IMR-90 (cell line): ENCODE data around the gene ATP13A2. TPM values are rescaled to one million over a fixed set of nuclear protein-coding genes. Genes with fewer than 3 reads are reported as not detected.

Source experiments
- ATAC-seq: fragments of 200-7000 bp; cut with Tn5 transposase; 2 replicates; pipeline ENCODE4 v1.9.1; 2020; ENCODE audit warnings: low read depth, mild to moderate bottlenecking, moderate library complexity
- BruUV-seq: library from RNA; stranded (reverse); fragments of 400-500 nt; replicated peaks from 2 replicates; lab custom pipeline; 2021; lab: Mats Ljungman, UMichigan
- CTCF ChIA-PET: fragments of 300-600 bp; formaldehyde crosslinking; extraction: SDS; loops from one replicate; lab custom pipeline; 2021; ENCODE audit warnings: antibody characterized with exemption; lab: Yijun Ruan, JAX
- POLR2A ChIA-PET: fragments of 300-600 bp; sonication (Branson Sonifier 250); formaldehyde crosslinking; loops from one replicate; lab custom pipeline; 2022; ENCODE audit warnings: antibody characterized with exemption; ENCODE audit not compliant: unreplicated experiment; lab: Charles Lee
- DNase-seq: peaks from one replicate; pipeline ENCODE4 v3.0.0; 2013
- H2AFZ ChIP-seq: replicated peaks from 2 replicates; pipeline ENCODE3; 2013; ENCODE audit warnings: low read length, mild to moderate bottlenecking; ENCODE audit not compliant: poor library complexity
- H2AK5ac ChIP-seq: 2 replicates; pipeline ENCODE4 v1.6.1; 2013; ENCODE audit warnings: low read depth, low read length, inconsistent platforms
- H2AK9ac ChIP-seq: replicated peaks from 2 replicates; pipeline ENCODE3; 2013; ENCODE audit warnings: mild to moderate bottlenecking, low read depth, low read length, moderate library complexity; ENCODE audit not compliant: poor library complexity
- H2BK120ac ChIP-seq: 2 replicates; pipeline ENCODE4 v1.6.1; 2013; ENCODE audit warnings: low read depth, low read length, inconsistent platforms
- H2BK15ac ChIP-seq: 3 replicates; pipeline ENCODE4 v1.6.1; 2013; ENCODE audit warnings: low read depth, low read length, inconsistent platforms
- H2BK20ac ChIP-seq: 2 replicates; pipeline ENCODE4 v1.6.1; 2013; ENCODE audit warnings: low read depth, mild to moderate bottlenecking, inconsistent platforms, low read length, moderate library complexity
- H2BK5ac ChIP-seq: 2 replicates; pipeline ENCODE4 v1.6.1; 2013; ENCODE audit warnings: mild to moderate bottlenecking, low read depth, low read length, inconsistent platforms; ENCODE audit not compliant: poor library complexity, severe bottlenecking
- H3K14ac ChIP-seq: replicated peaks from 2 replicates; pipeline ENCODE4 v1.6.1; 2013; ENCODE audit warnings: low read depth, low read length, inconsistent platforms
- H3K18ac ChIP-seq: 2 replicates; pipeline ENCODE4 v1.6.1; 2013; ENCODE audit warnings: low read depth, low read length, control low read depth
- H3K23ac ChIP-seq: 2 replicates; pipeline ENCODE4 v1.6.1; 2013; ENCODE audit warnings: low read depth, low read length, inconsistent platforms
- H3K27ac ChIP-seq: 2 replicates; pipeline ENCODE4 v1.5.1; 2013; ENCODE audit warnings: mild to moderate bottlenecking, control low read depth, low read length; ENCODE audit not compliant: insufficient read depth
- H3K27me3 ChIP-seq: 2 replicates; pipeline ENCODE4 v1.6.1; 2013; ENCODE audit warnings: low read length; ENCODE audit not compliant: control insufficient read depth, insufficient read depth
- H3K36me3 ChIP-seq: 2 replicates; pipeline ENCODE4 v1.6.1; 2013; ENCODE audit warnings: low read length, mixed read lengths; ENCODE audit not compliant: control insufficient read depth, insufficient read depth
- H3K4ac ChIP-seq: 2 replicates; pipeline ENCODE4 v1.6.1; 2013; ENCODE audit warnings: low read depth, low read length, inconsistent platforms
- H3K4me1 ChIP-seq: 2 replicates; pipeline ENCODE4 v1.6.1; 2013; ENCODE audit warnings: low read length, mixed read lengths; ENCODE audit not compliant: control insufficient read depth, insufficient read depth
- H3K4me2 ChIP-seq: 2 replicates; pipeline ENCODE4 v1.6.1; 2013; ENCODE audit warnings: low read depth, mild to moderate bottlenecking, control low read depth, low read length, moderate library complexity
- H3K4me3 ChIP-seq: 2 replicates; pipeline ENCODE4 v1.5.1; 2013; ENCODE audit warnings: low read depth, mild to moderate bottlenecking, control low read depth, low read length, moderate library complexity; ENCODE audit not compliant: insufficient read depth
- H3K56ac ChIP-seq: 2 replicates; pipeline ENCODE4 v1.6.1; 2013; ENCODE audit warnings: low read length, inconsistent platforms; ENCODE audit not compliant: insufficient read depth; ENCODE audit errors: extremely low read depth
- H3K79me1 ChIP-seq, 2 experiments: 2 replicates each; pipeline ENCODE4 v1.6.1; 2013; ENCODE audit warnings: low read length in 2 of 2, inconsistent platforms in 1 of 2, low read depth in 1 of 2
- H3K9ac ChIP-seq: 2 replicates; pipeline ENCODE4 v1.6.1; 2013; ENCODE audit warnings: low read depth, low read length, control low read depth
- H3K9me1 ChIP-seq: 2 replicates; pipeline ENCODE4 v1.6.1; 2013; ENCODE audit warnings: low read length, inconsistent platforms; ENCODE audit not compliant: insufficient read depth
- H3K9me3 ChIP-seq: 2 replicates; pipeline ENCODE4 v1.6.1; 2013; ENCODE audit warnings: low read length; ENCODE audit not compliant: control insufficient read depth, insufficient read depth
- H4K20me1 ChIP-seq: 2 replicates; pipeline ENCODE4 v1.6.1; 2013; ENCODE audit warnings: low read length, inconsistent platforms; ENCODE audit not compliant: insufficient read depth
- H4K5ac ChIP-seq: 2 replicates; pipeline ENCODE4 v1.6.1; 2013; ENCODE audit warnings: mild to moderate bottlenecking, low read depth, low read length, control low read depth
- H4K8ac ChIP-seq, 2 experiments: 2 replicates each; pipeline ENCODE4 v1.6.1; 2013; ENCODE audit warnings: low read depth in 2 of 2, low read length in 2 of 2, control low read depth in 1 of 2, inconsistent platforms in 1 of 2
- H4K91ac ChIP-seq: 2 replicates; pipeline ENCODE4 v1.6.1; 2013; ENCODE audit warnings: low read depth, low read length, inconsistent platforms; ENCODE audit not compliant: insufficient read depth
- BHLHE40 ChIP-seq: fragments of 150-350 bp; IDR thresholded peaks from 2 replicates; pipeline ENCODE4 v1.6.1; 2016; ENCODE audit warnings: mild to moderate bottlenecking, low read depth, low read length
- CEBPB ChIP-seq: IDR thresholded peaks from 2 replicates; pipeline ENCODE4 v1.6.1; 2012; ENCODE audit warnings: low read depth, low read length, improper control_type of control experiment
- CHD1 ChIP-seq: IDR thresholded peaks from 2 replicates; pipeline ENCODE4 v1.6.1; 2012; ENCODE audit warnings: low read depth, low read length, improper control_type of control experiment
- CTCF ChIP-seq: conservative IDR thresholded peaks from 2 replicates; pipeline ENCODE4 v1.5.1; 2012; ENCODE audit warnings: mild to moderate bottlenecking, low read depth, low read length, improper control_type of control experiment
- ELK1 ChIP-seq: fragments of 150-350 bp; IDR thresholded peaks from 2 replicates; pipeline ENCODE4 v1.6.1; 2016; ENCODE audit warnings: low read depth, mild to moderate bottlenecking, low read length, moderate library complexity, borderline replicate concordance
- FOS ChIP-seq: fragments of 150-350 bp; IDR thresholded peaks from 2 replicates; pipeline ENCODE4 v1.6.1; 2016; ENCODE audit warnings: low read depth, low read length
- MAFK ChIP-seq: IDR thresholded peaks from 2 replicates; pipeline ENCODE4 v1.6.1; 2012; ENCODE audit warnings: low read depth, low read length, improper control_type of control experiment
- MAZ ChIP-seq: IDR thresholded peaks from 2 replicates; pipeline ENCODE4 v1.6.1; 2012; ENCODE audit warnings: low read depth, mild to moderate bottlenecking, low read length, improper control_type of control experiment, moderate library complexity, borderline replicate concordance
- MXI1 ChIP-seq: IDR thresholded peaks from 2 replicates; pipeline ENCODE4 v1.6.1; 2012; ENCODE audit warnings: low read depth, mild to moderate bottlenecking, low read length, moderate library complexity, borderline replicate concordance
- NFE2L2 ChIP-seq: fragments of 150-350 bp; IDR thresholded peaks from 2 replicates; pipeline ENCODE4 v1.6.1; 2016; ENCODE audit warnings: low read depth, mild to moderate bottlenecking, low read length
- POLR2A ChIP-seq: IDR thresholded peaks from 2 replicates; pipeline ENCODE4 v1.6.1; 2012; ENCODE audit warnings: mild to moderate bottlenecking, low read depth, low read length
- RAD21 ChIP-seq: IDR thresholded peaks from 2 replicates; pipeline ENCODE4 v1.6.1; 2012; ENCODE audit warnings: low read length, improper control_type of control experiment
- RCOR1 ChIP-seq: IDR thresholded peaks from 2 replicates; pipeline ENCODE4 v1.6.1; 2012; ENCODE audit warnings: mild to moderate bottlenecking, low read length, improper control_type of control experiment; ENCODE audit not compliant: insufficient replicate concordance
- RFX5 ChIP-seq: IDR thresholded peaks from 2 replicates; pipeline ENCODE4 v1.8.0; 2012; ENCODE audit warnings: low read depth, mild to moderate bottlenecking, low read length, moderate library complexity
- SMC3 ChIP-seq: fragments of 150-350 bp; IDR thresholded peaks from 2 replicates; pipeline ENCODE4 v1.6.1; 2016; ENCODE audit warnings: low read depth, mild to moderate bottlenecking, antibody characterized with exemption, low read length, moderate library complexity
- USF2 ChIP-seq: fragments of 150-350 bp; IDR thresholded peaks from 2 replicates; pipeline ENCODE4 v1.6.1; 2017; ENCODE audit warnings: mild to moderate bottlenecking, antibody characterized with exemption, low read length, low read depth
- WGBS, 2 experiments: methylation state at CpG; one replicate each; pipeline versions ENCODE4 v1.1.5 to v1.1.7; 2013; ENCODE audit warnings: missing lambda C conversion rate in 2 of 2; ENCODE audit not compliant: insufficient read length in 1 of 2; ENCODE audit errors: extremely low coverage in 2 of 2; 5-methylcytosine and 5-hydroxymethylcytosine counted together
- dilution Hi-C: fragments of 300-500 bp; cut with HindIII; formaldehyde crosslinking; loops from one replicate; pipeline ENCODE4 v1.14.3; 2018; ENCODE audit warnings: low sequenced_read_pairs; ENCODE audit not compliant: unreplicated experiment
- in situ Hi-C: fragments of 300-500 bp; cut with MboI; formaldehyde crosslinking; loops from 3 replicates; pipeline ENCODE4 v1.14.3; 2019; ENCODE audit warnings: low sequenced_read_pairs, inconsistent platforms, mixed read lengths
- intact Hi-C: fragments of 100-400 bp; cut with micrococcal nuclease; formaldehyde crosslinking; loops from 2 replicates; pipeline ENCODE4 v1.10.0; 2022
- polyA plus RNA-seq, 3 experiments: library from polyadenylated mRNA; depleted of rRNA; stranded (reverse); fragments of >200 nt; gene quantifications; 2 replicates each; pipeline ENCODE4 v1.2.3, GENCODE V29; 2012; ENCODE audit warnings: low replicate concordance in 1 of 3
- total RNA-seq: library from RNA; depleted of rRNA; stranded (reverse); fragments of >200 nt; gene quantifications from 2 replicates; pipeline ENCODE4 v1.2.3, GENCODE V29; 2012

The ATP13A2 gene
- total and polyA plus RNA-seq, 2 of the 4 experiments (the other 2 are of a cell fraction), result 5.7 to 18.9 TPM

- H3K18ac ChIP-seq, result no peak overlapping the region
- H3K23ac ChIP-seq, result no peak overlapping the region
- no peak overlapping the region for H2BK120ac ChIP-seq
- H3K4me3 ChIP-seq, result no peak overlapping the region
- H3K36me3 ChIP-seq, result peaks cover 25% of the 10 kb centered on the region
- dilution Hi-C loops (no loop called here), in situ Hi-C loops (no loop called here), intact Hi-C loops (no loop called here)
- BruUV-seq, result no TSS peak
- no peak overlapping the region for H2BK20ac ChIP-seq
- no peak overlapping the region for H2AK9ac ChIP-seq
- H3K4me2 ChIP-seq, result no peak overlapping the region
- H4K5ac ChIP-seq, result no peak overlapping the region
- H3K9me3 ChIP-seq, result no peaks in the 10 kb centered on the region
- H2BK5ac ChIP-seq, result no peak overlapping the region
- H2AFZ ChIP-seq, result no peak overlapping the region
- no peaks in the 10 kb centered on the region for H3K79me1 ChIP-seq
- H3K56ac ChIP-seq, result no peak overlapping the region
- no peak overlapping the region for H2BK15ac ChIP-seq
- ChIA-PET CTCF (no interaction called here), POLR2A (no interaction called here)
- H3K9ac ChIP-seq, result no peak overlapping the region
- H3K4me1 ChIP-seq, result peaks cover 2% of the 10 kb centered on the region; the same call in 1 of the 2 replicates
- peaks cover 10% of the 10 kb centered on the region for H4K20me1 ChIP-seq
- no peaks in the 10 kb centered on the region; the same call in 1 of the 2 replicates for H3K9me1 ChIP-seq
- no peak overlapping the region for H4K91ac ChIP-seq
- DNase-seq (no peak), ATAC-seq (no peak)
- no peak overlapping the region for H3K27ac ChIP-seq
- TF ChIP-seq ELK1, result no peak
- no peak for TF ChIP-seq USF2
- TF ChIP-seq BHLHE40, result no peak
- no peak for TF ChIP-seq POLR2A
- TF ChIP-seq RAD21, result no peak
- no peak for TF ChIP-seq CHD1
- no peak for TF ChIP-seq CTCF
- TF ChIP-seq CEBPB, result no peak
- no peak for TF ChIP-seq RCOR1
- TF ChIP-seq MXI1, result no peak
- TF ChIP-seq NFE2L2, result no peak
- TF ChIP-seq MAZ, result no peak
- no peak for TF ChIP-seq SMC3
- no peak for TF ChIP-seq FOS
- TF ChIP-seq MAFK, result no peak
- TF ChIP-seq RFX5, result no peak
- H3K14ac ChIP-seq, result no peak overlapping the region
- WGBS, 2 experiments, result 91% methylated on average over 7 of the region's 19 CpGs; no CpG with 5 or more reads in 1 of the 2 experiments
- H3K27me3 ChIP-seq, result no peaks in the 10 kb centered on the region
- no peak overlapping the region for H2AK5ac ChIP-seq
- H3K4ac ChIP-seq, result no peak overlapping the region
- no peak overlapping the region for H4K8ac ChIP-seq
Measured at GRCh38 chr1:17001760-17002523, 9.8 kb downstream of the ATP13A2 start.
